WTC11 (cell line): Measurements from ENCODE around the gene HPSE2. TPM values are rescaled to one million over a fixed set of nuclear protein-coding genes. Genes with fewer than 3 reads are reported as not detected.

Source experiments
- ATAC-seq: fragments of 200-7000 bp; cut with Tn5 transposase; 2 replicates; pipeline ENCODE4 v1.10.0; 2021; ENCODE audit warnings: mild to moderate bottlenecking, moderate library complexity
- CTCF ChIA-PET: fragments of 300-600 bp; sonication (Branson Sonifier 250); formaldehyde crosslinking; loops from one replicate; lab custom pipeline; 2021; ENCODE audit warnings: antibody characterized with exemption; lab: Charles Lee
- POLR2A ChIA-PET: fragments of 350-600 bp; sonication (Branson Sonifier 250); formaldehyde crosslinking; loops from one replicate; lab custom pipeline; 2021; ENCODE audit warnings: antibody characterized with exemption; lab: Charles Lee
- DNase-seq: peaks from one replicate; pipeline ENCODE4 v3.0.0; 2021; ENCODE audit warnings: low spot score
- H3K27ac Mint-ChIP-seq: 2 replicates; pipeline ENCODE4 v1.8.0; 2021; ENCODE audit warnings: mixed read lengths
- H3K27me3 Mint-ChIP-seq: 2 replicates; pipeline ENCODE4 v1.8.0; 2021; ENCODE audit warnings: low read depth, mild to moderate bottlenecking, moderate library complexity, mixed read lengths
- H3K36me3 Mint-ChIP-seq: 2 replicates; pipeline ENCODE4 v1.8.0; 2021; ENCODE audit warnings: mixed read lengths
- H3K4me1 Mint-ChIP-seq: 2 replicates; pipeline ENCODE4 v1.8.0; 2022; ENCODE audit warnings: mixed read lengths
- H3K4me3 Mint-ChIP-seq: 2 replicates; pipeline ENCODE4 v1.8.0; 2021; ENCODE audit warnings: mild to moderate bottlenecking, moderate library complexity, mixed read lengths
- H3K9me3 Mint-ChIP-seq: 2 replicates; pipeline ENCODE4 v1.8.0; 2021; ENCODE audit warnings: mixed read lengths
- AR ChIP-seq: fragments of 250-450 bp; sonication (Bioruptor Pico); IDR thresholded peaks from 2 replicates; pipeline ENCODE4 v1.9.0; 2021; ENCODE audit warnings: mild to moderate bottlenecking
- ATF1 ChIP-seq: sonication (generic); formaldehyde crosslinking; IDR thresholded peaks from 2 replicates; pipeline ENCODE4 v1.8.1; 2023; ENCODE audit warnings: mild to moderate bottlenecking, moderate library complexity, missing genetic modification reagents
- ATF2 ChIP-seq: sonication (generic); formaldehyde crosslinking; IDR thresholded peaks from 2 replicates; pipeline ENCODE4 v1.8.1; 2022; ENCODE audit warnings: low read depth, missing genetic modification reagents, borderline replicate concordance
- CTCF ChIP-seq: fragments of 200-600 bp; IDR thresholded peaks from 2 replicates; pipeline ENCODE4 v1.8.0; 2022; ENCODE audit warnings: antibody characterized with exemption
- JAZF1 ChIP-seq: fragments of 250-450 bp; sonication (Bioruptor Pico); IDR thresholded peaks from 2 replicates; pipeline ENCODE4 v1.9.0; 2021; ENCODE audit warnings: moderate library complexity, mild to moderate bottlenecking, inconsistent platforms
- NFE2L1 ChIP-seq: sonication (generic); formaldehyde crosslinking; IDR thresholded peaks from 2 replicates; pipeline ENCODE4 v1.8.1; 2023; ENCODE audit warnings: missing genetic modification reagents
- PRDM15 ChIP-seq: sonication (generic); formaldehyde crosslinking; IDR thresholded peaks from 2 replicates; pipeline ENCODE4 v1.8.0; 2022; ENCODE audit warnings: missing genetic modification reagents
- SMAD3 ChIP-seq: sonication (generic); formaldehyde crosslinking; IDR thresholded peaks from 2 replicates; pipeline ENCODE4 v1.8.0; 2022; ENCODE audit warnings: missing genetic modification reagents, mild to moderate bottlenecking, borderline replicate concordance
- TP53 ChIP-seq: sonication (generic); formaldehyde crosslinking; IDR thresholded peaks from 2 replicates; pipeline ENCODE4 v1.8.1; 2023; ENCODE audit warnings: mild to moderate bottlenecking, missing genetic modification reagents
- ZBTB43 ChIP-seq: sonication (generic); formaldehyde crosslinking; IDR thresholded peaks from 2 replicates; pipeline ENCODE4 v1.8.1; 2023; ENCODE audit warnings: mild to moderate bottlenecking, missing genetic modification reagents
- ZNF219 ChIP-seq: sonication (generic); formaldehyde crosslinking; IDR thresholded peaks from 2 replicates; pipeline ENCODE4 v1.8.0; 2023; ENCODE audit warnings: missing genetic modification reagents, mild to moderate bottlenecking, borderline replicate concordance
- total RNA-seq: library from RNA; stranded (reverse); gene quantifications from 3 replicates; pipeline ENCODE4 v1.2.3, GENCODE V29; 2021
- TF ChIP-seq, protein P1 (sequence below): sonication (generic); formaldehyde crosslinking; IDR thresholded peaks from 2 replicates; pipeline ENCODE4 v1.8.0; 2023; ENCODE audit warnings: missing genetic modification reagents
- TF ChIP-seq, protein P2 (sequence below): sonication (generic); formaldehyde crosslinking; IDR thresholded peaks from 2 replicates; pipeline ENCODE4 v1.8.0; 2022; ENCODE audit warnings: mild to moderate bottlenecking, missing genetic modification reagents
- TF ChIP-seq, protein P3 (sequence below): fragments of 250-450 bp; sonication (Bioruptor Pico); IDR thresholded peaks from 2 replicates; pipeline ENCODE4 v1.9.0; 2021; ENCODE audit warnings: moderate library complexity, mild to moderate bottlenecking, inconsistent platforms, borderline replicate concordance
- TF ChIP-seq, protein P4 (sequence below): sonication (generic); formaldehyde crosslinking; conservative IDR thresholded peaks from 2 replicates; pipeline ENCODE4 v1.8.1; 2022; ENCODE audit warnings: mild to moderate bottlenecking, missing genetic modification reagents

HPSE2 gene
- total RNA-seq, 1 experiment from 2014 or later, result 0.66 TPM

DNA sequence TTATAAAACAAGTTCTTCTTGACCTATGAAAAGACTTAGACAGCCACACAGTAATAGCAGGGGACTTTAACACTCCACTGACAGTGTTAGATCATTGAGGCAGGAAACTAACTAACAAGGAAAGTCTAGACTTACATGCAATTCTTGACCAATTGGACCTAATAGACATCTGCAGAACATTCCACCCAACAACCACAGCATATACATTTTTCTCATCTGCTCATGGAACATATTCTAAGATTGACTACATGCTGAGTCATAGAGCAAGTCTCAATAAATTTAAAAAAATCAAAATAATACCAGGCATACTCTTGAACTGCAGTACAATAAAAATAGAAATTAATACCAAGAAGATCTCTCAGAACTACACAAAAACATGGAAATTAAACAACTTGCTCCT, 569.4 kb downstream of the HPSE2 start (continued):
- TF ChIP-seq, protein P1, sequence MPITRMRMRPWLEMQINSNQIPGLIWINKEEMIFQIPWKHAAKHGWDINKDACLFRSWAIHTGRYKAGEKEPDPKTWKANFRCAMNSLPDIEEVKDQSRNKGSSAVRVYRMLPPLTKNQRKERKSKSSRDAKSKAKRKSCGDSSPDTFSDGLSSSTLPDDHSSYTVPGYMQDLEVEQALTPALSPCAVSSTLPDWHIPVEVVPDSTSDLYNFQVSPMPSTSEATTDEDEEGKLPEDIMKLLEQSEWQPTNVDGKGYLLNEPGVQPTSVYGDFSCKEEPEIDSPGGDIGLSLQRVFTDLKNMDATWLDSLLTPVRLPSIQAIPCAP, result no peak
- TF ChIP-seq ATF2 (CRISPR knock-in tag), result no peak

GRCh38 chr10:98664329-98665042, 571.2 kb downstream of the HPSE2 start:
- Mint-ChIP-seq H3K9me3 (peaks cover 45% of the 10 kb centered on the region), H3K27ac (no peak overlapping the region), H3K4me1 (peaks cover 6% of the 10 kb centered on the region), H3K36me3 (peaks cover 22% of the 10 kb centered on the region), H3K27me3 (peaks cover 11% of the 10 kb centered on the region), H3K4me3 (no peak overlapping the region)
- DNase-seq (peak; percentile 47), ATAC-seq (peak; percentile 99)
- ChIA-PET CTCF (interaction anchor here (0.5 to 1.1 kb wide), 3 partner anchors 193 to 575 kb away, joined by 3 to 7 read pairs (median 4); no protein-coding TSS in a partner anchor), POLR2A (no interaction called here)
- TF ChIP-seq CTCF (peak; percentile 69), PRDM15 (CRISPR knock-in tag) (no peak)

GRCh38 chr10:98659951-98660350, 575.7 kb downstream of the HPSE2 start:
- ATAC-seq (no peak), DNase-seq (no peak)
- Mint-ChIP-seq H3K27me3 (peaks cover 5% of the 10 kb centered on the region), H3K4me1 (peaks cover 12% of the 10 kb centered on the region), H3K4me3 (no peak overlapping the region), H3K36me3 (peaks cover 5% of the 10 kb centered on the region), H3K27ac (no peak overlapping the region), H3K9me3 (peaks cover 14% of the 10 kb centered on the region)
- CTCF ChIA-PET, result no interaction called here
- TF ChIP-seq, protein P2, sequence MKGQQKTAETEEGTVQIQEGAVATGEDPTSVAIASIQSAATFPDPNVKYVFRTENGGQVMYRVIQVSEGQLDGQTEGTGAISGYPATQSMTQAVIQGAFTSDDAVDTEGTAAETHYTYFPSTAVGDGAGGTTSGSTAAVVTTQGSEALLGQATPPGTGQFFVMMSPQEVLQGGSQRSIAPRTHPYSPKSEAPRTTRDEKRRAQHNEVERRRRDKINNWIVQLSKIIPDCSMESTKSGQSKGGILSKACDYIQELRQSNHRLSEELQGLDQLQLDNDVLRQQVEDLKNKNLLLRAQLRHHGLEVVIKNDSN (CRISPR knock-in tag), result no peak
- no peak for TF ChIP-seq ATF1 (CRISPR knock-in tag)
- TF ChIP-seq, protein P3, sequence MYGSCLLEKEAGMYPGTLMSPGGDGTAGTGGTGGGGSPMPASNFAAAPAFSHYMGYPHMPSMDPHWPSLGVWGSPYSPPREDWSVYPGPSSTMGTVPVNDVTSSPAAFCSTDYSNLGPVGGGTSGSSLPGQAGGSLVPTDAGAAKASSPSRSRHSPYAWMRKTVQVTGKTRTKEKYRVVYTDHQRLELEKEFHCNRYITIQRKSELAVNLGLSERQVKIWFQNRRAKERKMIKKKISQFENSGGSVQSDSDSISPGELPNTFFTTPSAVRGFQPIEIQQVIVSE (CRISPR knock-in tag), result no peak
- TF ChIP-seq ZNF219 (CRISPR knock-in tag), result no peak
- no peak for TF ChIP-seq AR (CRISPR knock-in tag)
- no peak for TF ChIP-seq TP53 (CRISPR knock-in tag)
- TF ChIP-seq, protein P1, result no peak
- TF ChIP-seq NFE2L1 (CRISPR knock-in tag), result no peak
- no peak for TF ChIP-seq JAZF1
- TF ChIP-seq, protein P4, sequence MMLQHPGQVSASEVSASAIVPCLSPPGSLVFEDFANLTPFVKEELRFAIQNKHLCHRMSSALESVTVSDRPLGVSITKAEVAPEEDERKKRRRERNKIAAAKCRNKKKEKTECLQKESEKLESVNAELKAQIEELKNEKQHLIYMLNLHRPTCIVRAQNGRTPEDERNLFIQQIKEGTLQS, result no peak
- TF ChIP-seq ZBTB43 (CRISPR knock-in tag), result no peak
- no peak for TF ChIP-seq SMAD3 (CRISPR knock-in tag)
- POLR2A ChIA-PET, result no interaction called here
